CMK (cell line): ENCODE data around the gene ZNF135.

Experiments used
- DNase-seq: peaks from one replicate; pipeline ENCODE4 v3.0.0-alpha.2; 2010; ENCODE audit warnings: low read depth

Gene ZNF135

DNA sequence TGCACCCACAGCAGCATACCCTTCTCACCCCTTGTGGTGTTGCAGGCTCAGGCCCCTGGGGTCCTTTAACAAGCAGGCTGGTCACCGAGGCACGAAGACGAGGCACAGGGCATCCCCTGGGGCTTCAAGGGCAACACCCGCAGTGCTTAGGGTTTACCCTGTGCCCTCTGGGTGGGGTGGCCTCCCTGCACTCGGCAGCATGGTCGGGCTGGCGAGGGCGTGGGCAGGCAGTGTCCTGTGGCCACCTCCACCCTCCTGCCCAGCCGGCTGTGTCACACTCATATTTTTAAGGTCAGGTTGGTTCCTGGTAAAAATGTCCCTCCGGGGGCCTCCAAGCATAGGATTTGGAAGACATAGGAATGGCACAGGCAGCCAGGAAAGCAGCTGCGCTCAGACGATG lies 11.4 kb upstream of the ZNF135 start:
- no peak for DNase-seq

DNA sequence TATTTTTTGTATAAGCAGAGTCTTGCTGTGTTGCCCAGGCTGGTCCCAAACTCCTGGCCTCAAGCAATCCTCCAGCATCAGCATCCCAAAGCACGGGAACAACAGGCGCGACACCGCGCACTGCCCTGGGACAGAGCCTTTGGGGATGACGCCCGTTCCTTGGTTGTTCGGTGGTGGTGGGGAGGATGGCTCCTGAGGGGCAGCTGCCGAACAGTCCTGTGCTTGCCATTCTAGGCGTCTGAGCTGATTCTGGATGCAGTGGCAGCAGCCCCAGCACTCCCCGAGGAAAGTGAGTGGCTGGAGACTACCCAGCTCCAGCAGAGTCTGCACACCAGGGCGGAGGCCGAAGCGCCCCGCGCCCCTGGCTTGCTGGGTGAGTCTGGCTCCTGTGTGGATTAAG lies 6.8 kb upstream of the ZNF135 start:
- no peak for DNase-seq

- no peak for DNase-seq
Measured at GRCh38 chr19:58053480-58054156, 5.5 kb upstream of the ZNF135 start.

- no peak for DNase-seq
Measured at GRCh38 chr19:58054901-58055874, 3.9 kb upstream of the ZNF135 start.

DNA sequence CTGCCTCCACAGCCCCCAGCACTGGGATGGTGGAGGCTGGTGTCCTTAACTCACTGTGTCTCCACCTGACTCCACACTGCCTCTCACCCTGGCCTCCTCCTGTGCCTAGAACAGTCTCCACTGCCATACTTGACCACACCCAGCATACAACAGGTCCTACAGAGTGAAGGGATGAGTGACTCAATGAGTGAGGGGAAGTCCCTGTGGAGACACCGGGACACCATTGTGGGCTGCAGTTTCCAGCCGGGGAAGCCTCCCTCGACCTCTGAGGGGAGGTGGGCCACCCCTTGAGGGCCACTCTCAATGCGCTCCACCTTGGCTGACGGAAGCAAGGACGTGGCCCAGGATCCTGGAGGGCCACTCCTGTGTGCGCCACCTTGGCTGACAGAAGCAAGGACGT lies 2.8 kb upstream of the ZNF135 start:
- no peak for DNase-seq

GRCh38 chr19:58056861-58057260 lies 2.2 kb upstream of the ZNF135 start:
- no peak for DNase-seq

DNA sequence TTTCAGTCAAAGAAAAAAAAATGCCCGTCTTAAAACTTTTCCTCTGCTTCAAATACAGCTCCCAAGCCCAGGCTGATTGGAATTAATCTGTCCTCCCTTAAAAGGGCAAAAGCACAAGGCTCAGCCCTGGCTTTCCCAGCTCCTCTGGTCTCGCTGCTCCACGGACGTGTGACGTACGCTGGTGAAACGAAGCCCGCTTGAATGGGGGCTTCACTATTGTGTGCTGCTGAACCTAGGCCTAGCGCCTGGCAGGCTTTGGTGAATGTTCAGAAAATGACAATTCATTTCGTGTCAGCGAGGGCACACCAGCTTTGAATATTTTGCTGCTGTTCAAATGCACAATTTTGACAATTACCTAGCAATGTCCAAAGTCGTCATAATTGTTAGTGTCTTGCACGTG lies 615 bp upstream of the ZNF135 start:
- no peak for DNase-seq

- DNase-seq, result no peak
Measured at GRCh38 chr19:58059671-58060078, 593 bp downstream of the ZNF135 start.

GRCh38 chr19:58060231-58060630 lies 1.1 kb downstream of the ZNF135 start:
- DNase-seq, result no peak

DNA sequence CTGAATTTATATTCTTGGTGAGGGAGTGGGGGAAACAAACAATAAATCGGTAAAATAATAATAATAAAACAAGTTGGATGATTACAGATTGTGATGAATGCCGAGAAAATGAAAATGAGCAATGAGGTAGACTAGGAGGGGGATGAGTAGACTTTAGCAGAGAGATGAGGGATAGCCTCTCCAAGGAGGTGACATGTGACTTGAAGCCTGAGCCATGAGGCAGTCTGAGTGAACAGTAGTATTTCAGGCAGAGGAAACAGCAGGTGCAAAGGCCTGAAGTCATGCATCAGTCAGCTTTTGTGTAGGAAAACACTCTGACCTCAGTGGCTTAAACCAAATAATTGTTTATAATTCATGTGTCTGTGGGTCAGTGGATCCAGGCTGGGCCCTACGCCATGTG lies 4.6 kb downstream of the ZNF135 start:
- no peak for DNase-seq

DNA sequence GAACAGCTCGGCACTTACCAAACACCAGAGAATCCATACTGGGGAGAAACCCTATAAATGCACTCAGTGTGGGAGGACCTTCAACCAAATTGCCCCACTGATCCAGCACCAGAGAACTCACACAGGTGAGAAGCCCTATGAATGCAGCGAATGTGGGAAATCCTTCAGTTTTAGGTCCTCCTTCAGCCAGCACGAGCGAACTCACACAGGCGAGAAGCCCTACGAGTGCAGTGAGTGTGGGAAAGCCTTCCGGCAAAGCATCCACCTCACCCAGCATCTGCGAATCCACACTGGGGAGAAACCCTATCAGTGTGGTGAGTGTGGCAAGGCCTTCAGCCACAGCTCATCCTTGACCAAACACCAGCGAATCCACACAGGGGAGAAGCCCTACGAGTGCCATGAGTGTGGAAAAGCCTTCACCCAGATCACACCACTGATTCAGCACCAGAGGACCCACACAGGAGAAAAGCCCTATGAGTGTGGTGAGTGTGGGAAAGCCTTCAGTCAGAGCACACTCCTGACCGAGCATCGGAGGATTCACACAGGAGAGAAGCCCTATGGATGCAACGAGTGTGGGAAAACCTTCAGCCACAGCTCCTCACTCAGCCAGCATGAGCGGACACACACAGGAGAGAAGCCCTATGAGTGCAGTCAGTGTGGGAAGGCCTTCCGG lies 8.3 kb downstream of the ZNF135 start:
- no peak for DNase-seq

GRCh38 chr19:58079792-58080191 lies 20.7 kb downstream of the ZNF135 start:
- no peak for DNase-seq

DNA sequence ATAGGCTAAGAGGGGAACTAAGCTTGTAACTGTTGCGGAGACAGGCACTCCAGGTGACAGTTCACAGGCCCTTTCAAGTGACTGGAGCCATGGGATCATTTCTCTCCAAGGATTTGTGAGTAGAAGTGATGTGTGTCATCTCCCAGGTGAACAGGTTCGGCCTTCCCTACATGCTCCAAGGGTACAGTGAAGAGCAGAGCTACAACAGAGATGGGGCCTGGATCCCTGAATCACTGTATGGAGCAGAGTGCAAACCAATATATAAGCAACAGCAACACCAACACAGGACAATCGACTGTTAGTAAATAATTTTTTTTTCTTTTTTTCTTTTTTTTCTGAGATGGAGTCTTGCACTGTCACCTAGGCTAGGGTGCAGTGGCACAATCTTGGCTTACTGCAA lies 23.9 kb downstream of the ZNF135 start:
- no peak for DNase-seq

DNA sequence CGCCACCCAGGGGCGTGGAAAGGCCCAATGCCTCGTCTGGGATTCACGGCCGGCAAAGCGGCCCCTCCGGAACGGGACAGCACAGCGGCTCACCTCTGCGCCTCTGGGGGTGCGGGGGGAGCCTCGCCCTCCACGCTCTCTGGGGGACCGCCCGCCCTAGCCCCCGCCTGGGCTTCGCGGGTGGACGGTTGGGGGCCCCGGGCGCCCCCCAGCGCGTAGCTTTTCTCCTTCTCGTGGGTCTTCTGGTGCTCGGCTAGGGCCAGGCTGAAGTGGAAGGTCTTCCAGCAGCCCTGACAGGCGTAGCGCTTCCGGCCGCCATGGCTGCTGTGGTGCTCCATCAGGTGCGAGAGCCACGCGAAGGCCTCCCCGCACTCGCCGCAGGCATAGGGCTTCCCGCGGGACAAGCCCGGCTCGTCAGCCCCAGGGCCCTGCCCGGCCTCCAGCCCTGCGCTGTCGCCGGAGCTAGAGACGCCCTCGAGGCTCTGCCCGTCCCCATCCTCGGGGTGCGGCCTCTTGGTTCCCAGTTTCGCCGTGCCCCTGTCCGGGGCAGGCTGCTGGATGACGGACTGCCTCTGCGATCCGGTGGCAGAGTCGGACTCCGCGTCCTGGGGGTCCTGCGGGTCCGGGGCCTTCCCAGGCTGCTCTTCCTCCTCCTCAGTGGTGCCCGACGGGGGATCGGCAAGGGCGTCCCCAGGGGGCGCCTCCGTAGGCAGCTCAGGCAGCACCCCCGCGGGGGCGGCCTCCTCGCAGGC lies 25.7 kb downstream of the ZNF135 start:
- no peak for DNase-seq

- no peak for DNase-seq
Measured at GRCh38 chr19:58085348-58085875, 26.3 kb downstream of the ZNF135 start.

DNA sequence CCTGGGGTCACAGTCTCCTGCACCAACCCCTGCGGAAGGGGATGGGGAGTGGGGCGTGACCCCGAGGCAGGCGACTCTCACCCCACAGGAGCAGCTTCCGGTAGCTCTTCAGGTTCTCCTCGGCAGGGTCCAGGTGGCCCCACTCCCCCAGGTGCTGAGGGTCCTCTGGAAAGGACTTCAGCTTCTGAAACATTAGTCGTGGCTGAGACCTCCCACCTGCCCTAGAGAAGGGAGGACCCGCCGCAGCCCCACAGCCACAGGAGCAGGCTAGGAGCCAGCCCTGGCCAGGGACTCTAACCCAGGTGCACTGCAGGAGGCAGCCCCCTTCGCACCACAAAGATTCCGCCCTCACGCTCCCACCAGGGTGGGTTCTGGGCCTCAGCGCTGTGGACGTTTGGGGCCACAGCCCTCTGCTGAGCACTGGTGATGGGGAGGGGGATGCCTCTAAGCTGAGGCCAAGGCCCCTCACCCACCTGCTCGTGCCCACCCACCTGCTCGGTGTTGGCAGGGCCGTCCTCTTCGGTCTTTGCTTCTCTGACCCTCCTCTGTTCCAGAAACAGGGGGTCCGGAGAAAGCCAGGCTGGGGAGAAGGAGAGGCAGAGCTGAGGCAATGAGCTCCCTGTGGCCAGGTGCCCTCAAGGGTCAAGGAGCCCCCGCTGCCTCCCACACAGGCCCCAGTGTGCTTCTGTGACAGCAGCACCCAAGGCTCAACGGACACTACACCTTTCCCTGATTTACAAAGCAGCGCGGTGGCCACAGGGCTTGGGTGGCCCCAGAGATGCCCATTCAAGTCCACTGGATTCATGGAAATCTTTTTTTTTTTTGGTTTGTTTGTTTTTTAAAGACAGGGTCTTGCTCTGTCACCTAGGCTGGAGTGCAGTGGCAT lies 28.0 kb downstream of the ZNF135 start:
- DNase-seq, result no peak

DNA sequence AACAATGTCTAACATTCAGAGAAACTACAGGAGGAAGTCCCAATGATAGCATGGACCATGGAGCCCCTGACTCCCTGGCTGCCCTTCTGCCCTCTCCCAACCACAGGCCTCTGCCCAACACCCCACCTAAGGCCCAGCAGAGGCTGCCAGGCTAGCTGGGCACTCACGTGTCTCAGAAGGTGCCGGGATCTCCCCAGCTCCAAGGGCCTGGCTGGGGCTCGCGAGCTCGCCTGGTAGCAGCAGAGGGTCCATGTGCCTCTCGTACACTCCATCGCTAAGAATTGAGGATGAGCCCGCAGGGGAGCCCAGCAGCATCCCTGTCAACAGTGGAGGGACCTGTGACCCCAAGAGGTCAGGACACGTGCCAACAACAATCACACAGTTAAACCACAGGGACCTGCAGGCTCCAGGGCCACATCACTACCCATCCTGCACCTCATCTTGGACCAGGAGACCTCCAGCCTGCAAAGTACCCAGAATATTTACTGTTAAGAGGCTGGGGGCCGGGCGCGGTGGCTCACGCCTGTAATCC lies 29.5 kb downstream of the ZNF135 start:
- DNase-seq, result no peak

- DNase-seq, result no peak
Measured at GRCh38 chr19:58089846-58090245, 30.8 kb downstream of the ZNF135 start.

GRCh38 chr19:58091251-58091995 lies 32.3 kb downstream of the ZNF135 start:
- no peak for DNase-seq

DNA sequence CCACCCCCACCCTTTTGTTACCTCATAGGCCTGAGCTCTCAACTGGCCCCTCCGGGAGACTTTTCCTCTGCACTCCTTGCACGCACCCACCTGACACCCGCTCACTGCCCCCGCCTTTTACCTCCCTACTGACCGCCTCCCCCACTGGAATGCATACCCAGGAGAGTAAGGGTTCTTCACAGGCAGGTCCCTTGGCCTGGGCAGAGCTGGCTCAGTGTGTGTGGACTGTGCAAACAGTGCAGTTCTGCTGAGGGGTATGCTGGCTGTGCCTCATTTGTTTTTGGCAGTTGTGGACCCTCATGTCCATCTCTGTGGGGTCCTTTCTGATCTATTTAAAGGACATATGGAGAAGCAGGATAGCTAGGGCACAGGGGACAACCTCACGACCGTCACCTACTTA lies 34.0 kb downstream of the ZNF135 start:
- DNase-seq, result no peak
